Endodermal cell (in vitro differentiated cells): Measurements from ENCODE around the gene CDK9. TPM values are rescaled to one million over a fixed set of nuclear protein-coding genes. Genes with fewer than 3 reads are reported as not detected.

ENCODE experiments used
- DNase-seq: peaks from one replicate; pipeline ENCODE4 v3.0.0-alpha.2; 2017
- H3K27ac ChIP-seq: 2 replicates; pipeline ENCODE4 v1.5.1; 2013; ENCODE audit warnings: mild to moderate bottlenecking, low read depth, low read length, moderate library complexity
- H3K27me3 ChIP-seq: 2 replicates; pipeline ENCODE4 v1.6.1; 2013; ENCODE audit warnings: mild to moderate bottlenecking, low read length, moderate library complexity; ENCODE audit not compliant: insufficient read depth, control insufficient read depth, poor library complexity, severe bottlenecking
- H3K36me3 ChIP-seq: 2 replicates; pipeline ENCODE4 v1.7.0; 2013; ENCODE audit warnings: mild to moderate bottlenecking, low read length, moderate library complexity; ENCODE audit not compliant: control insufficient read depth, insufficient read depth
- H3K4me1 ChIP-seq: one replicate; pipeline ENCODE4 v1.7.0; 2013; ENCODE audit warnings: low read length; ENCODE audit not compliant: control insufficient read depth, insufficient read depth
- H3K4me3 ChIP-seq: 2 replicates; pipeline ENCODE4 v1.5.1; 2013; ENCODE audit warnings: mild to moderate bottlenecking, low read length, moderate library complexity
- H3K9ac ChIP-seq: 2 replicates; pipeline ENCODE4 v1.6.1; 2013; ENCODE audit warnings: mild to moderate bottlenecking, low read length, moderate library complexity; ENCODE audit not compliant: poor library complexity, severe bottlenecking; ENCODE audit errors: extremely low read depth
- H3K9me3 ChIP-seq: 2 replicates; pipeline ENCODE4 v1.6.1; 2013; ENCODE audit warnings: mild to moderate bottlenecking, low read length, moderate library complexity; ENCODE audit not compliant: control insufficient read depth
- H3K27ac Mint-ChIP-seq: 2 replicates; pipeline ENCODE4 v1.8.0; 2020; ENCODE audit warnings: mixed read lengths
- H3K27me3 Mint-ChIP-seq: 2 replicates; pipeline ENCODE4 v1.8.0; 2021; ENCODE audit warnings: mild to moderate bottlenecking, mixed read lengths; ENCODE audit not compliant: insufficient read depth
- H3K36me3 Mint-ChIP-seq: 2 replicates; pipeline ENCODE4 v1.8.0; 2020; ENCODE audit warnings: low read depth, mixed read lengths
- H3K4me1 Mint-ChIP-seq: 2 replicates; pipeline ENCODE4 v1.8.0; 2020; ENCODE audit warnings: mixed read lengths
- H3K4me3 Mint-ChIP-seq: 2 replicates; pipeline ENCODE4 v1.8.0; 2020; ENCODE audit warnings: mild to moderate bottlenecking, moderate library complexity, mixed read lengths
- H3K9me3 Mint-ChIP-seq: 2 replicates; pipeline ENCODE4 v1.8.0; 2020; ENCODE audit warnings: mild to moderate bottlenecking, mixed read lengths
- WGBS, 2 experiments: methylation state at CpG; one replicate each; pipeline versions ENCODE4 v1.1.5 to v1.1.7; 2013; ENCODE audit warnings: missing lambda C conversion rate in 2 of 2, mixed read lengths in 1 of 2; ENCODE audit not compliant: insufficient coverage in 1 of 2, insufficient read length in 1 of 2; 5-methylcytosine and 5-hydroxymethylcytosine counted together
- total RNA-seq, 2 donors: library from RNA; stranded (reverse); fragmentation: NEBNext Ultra II Directional in 1 of 2; extraction: Animal tissue kit (Norgen Biotek cat#: 25700) in 1 of 2; gene quantifications; 2 replicates in 1 of 2; 3 replicates in 1 of 2; pipeline ENCODE4 v1.2.1, GENCODE V29; 2021
- TF ChIP-seq, protein P1 (sequence below): fragments of 200-600 bp; sonication (generic); conservative IDR thresholded peaks from 2 replicates; pipeline ENCODE4 v1.5.0; 2021; ENCODE audit warnings: antibody characterized with exemption, mild to moderate bottlenecking

The CDK9 gene
- total RNA-seq, 2 donors from 2014 or later = 97.1 to 101 TPM

GRCh38 chr9:127796852-127797370, 11.1 kb downstream of the CDK9 start:
- peaks cover 2% of the 10 kb centered on the region for H3K27me3 Mint-ChIP-seq
- Histone ChIP-seq H3K27ac (no peak overlapping the region), H3K9ac (no peak overlapping the region), H3K36me3 (peaks cover 13% of the 10 kb centered on the region), H3K27me3 (no peaks in the 10 kb centered on the region), H3K9me3 (no peaks in the 10 kb centered on the region), H3K4me1 (peaks cover 5% of the 10 kb centered on the region), H3K4me3 (no peak overlapping the region)
- H3K27ac Mint-ChIP-seq = no peak overlapping the region
- DNase-seq = no peak
- no peak overlapping the region for H3K4me3 Mint-ChIP-seq
- H3K36me3 Mint-ChIP-seq = peaks cover 7% of the 10 kb centered on the region
- H3K4me1 Mint-ChIP-seq = peaks cover 5% of the 10 kb centered on the region
- TF ChIP-seq, protein P1, sequence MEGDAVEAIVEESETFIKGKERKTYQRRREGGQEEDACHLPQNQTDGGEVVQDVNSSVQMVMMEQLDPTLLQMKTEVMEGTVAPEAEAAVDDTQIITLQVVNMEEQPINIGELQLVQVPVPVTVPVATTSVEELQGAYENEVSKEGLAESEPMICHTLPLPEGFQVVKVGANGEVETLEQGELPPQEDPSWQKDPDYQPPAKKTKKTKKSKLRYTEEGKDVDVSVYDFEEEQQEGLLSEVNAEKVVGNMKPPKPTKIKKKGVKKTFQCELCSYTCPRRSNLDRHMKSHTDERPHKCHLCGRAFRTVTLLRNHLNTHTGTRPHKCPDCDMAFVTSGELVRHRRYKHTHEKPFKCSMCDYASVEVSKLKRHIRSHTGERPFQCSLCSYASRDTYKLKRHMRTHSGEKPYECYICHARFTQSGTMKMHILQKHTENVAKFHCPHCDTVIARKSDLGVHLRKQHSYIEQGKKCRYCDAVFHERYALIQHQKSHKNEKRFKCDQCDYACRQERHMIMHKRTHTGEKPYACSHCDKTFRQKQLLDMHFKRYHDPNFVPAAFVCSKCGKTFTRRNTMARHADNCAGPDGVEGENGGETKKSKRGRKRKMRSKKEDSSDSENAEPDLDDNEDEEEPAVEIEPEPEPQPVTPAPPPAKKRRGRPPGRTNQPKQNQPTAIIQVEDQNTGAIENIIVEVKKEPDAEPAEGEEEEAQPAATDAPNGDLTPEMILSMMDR = no peak
- WGBS, 2 experiments = 94% methylated on average over 8 to 11 of the region's 11 CpGs
- no peaks in the 10 kb centered on the region for H3K9me3 Mint-ChIP-seq

- Histone ChIP-seq H3K27ac (no peak overlapping the region), H3K36me3 (peaks cover 10% of the 10 kb centered on the region), H3K4me3 (peak overlapping the region; percentile 79), H3K9me3 (no peaks in the 10 kb centered on the region), H3K27me3 (no peaks in the 10 kb centered on the region), H3K4me1 (peaks cover 13% of the 10 kb centered on the region), H3K9ac (no peak overlapping the region)
- Mint-ChIP-seq H3K9me3 (no peaks in the 10 kb centered on the region), H3K27ac (peak overlapping the region; percentile 97), H3K4me1 (peaks cover 5% of the 10 kb centered on the region), H3K27me3 (peaks cover 2% of the 10 kb centered on the region), H3K36me3 (peaks cover 7% of the 10 kb centered on the region), H3K4me3 (peak overlapping the region; percentile 97)
- TF ChIP-seq, protein P1 = peak; percentile 69
- 20 to 33% methylated on average over 2 to 9 of the region's 10 CpGs for WGBS, 2 experiments
- DNase-seq = no peak
Observed at GRCh38 chr9:127801955-127802575, 16.2 kb downstream of the CDK9 start.

- Mint-ChIP-seq H3K27ac (peak within 1 kb of the TSS; percentile 97), H3K4me3 (peak within 1 kb of the TSS; percentile 97), H3K36me3 (peaks cover 15% of the 10 kb centered on the region), H3K9me3 (no peaks in the 10 kb centered on the region), H3K27me3 (no peaks in the 10 kb centered on the region), H3K4me1 (peaks cover 5% of the 10 kb centered on the region)
- Histone ChIP-seq H3K9ac (peak within 1 kb of the TSS; percentile 84), H3K9me3 (no peaks in the 10 kb centered on the region), H3K4me1 (peaks cover 13% of the 10 kb centered on the region), H3K4me3 (peak within 1 kb of the TSS; percentile 97), H3K36me3 (peaks cover 17% of the 10 kb centered on the region), H3K27me3 (no peaks in the 10 kb centered on the region), H3K27ac (peak within 1 kb of the TSS; percentile 73)
- TF ChIP-seq, protein P1 = no peak
- peak; percentile 95 for DNase-seq
- 0 to 1% methylated on average over 23 to 83 of the region's 83 CpGs for WGBS, 2 experiments
Observed at GRCh38 chr9:127802576-127803443, 17.0 kb downstream of the CDK9 start, which contains the start of gene FPGS. Gene FPGS (plus strand): TSS chr9:127802882. CDS start chr9:127802925, 43 bp downstream.
